Subcutaneous adipose tissue (tissue), 4 donors: ENCODE measurements around the gene RIMS1. TPM values are rescaled to one million over a fixed set of nuclear protein-coding genes. Genes with fewer than 3 reads are reported as not detected.

Experiments
- total RNA-seq, 4 donors: library from RNA; depleted of rRNA; stranded (reverse); fragments of >200 nt; gene quantifications; one replicate each; pipeline ENCODE4 v1.1.0, GENCODE V29; 2016
- TF ChIP-seq, protein P1 (sequence below): fragments of 450-650 bp; IDR thresholded peaks from one replicate; pipeline ENCODE4 v1.5.1; 2016; ENCODE audit warnings: low read depth, mild to moderate bottlenecking, control low read depth, antibody characterized with exemption, moderate library complexity

Gene RIMS1
- total RNA-seq, 4 donors from 2014 or later: 0.19 to 2.1 (median 1.3) TPM

DNA sequence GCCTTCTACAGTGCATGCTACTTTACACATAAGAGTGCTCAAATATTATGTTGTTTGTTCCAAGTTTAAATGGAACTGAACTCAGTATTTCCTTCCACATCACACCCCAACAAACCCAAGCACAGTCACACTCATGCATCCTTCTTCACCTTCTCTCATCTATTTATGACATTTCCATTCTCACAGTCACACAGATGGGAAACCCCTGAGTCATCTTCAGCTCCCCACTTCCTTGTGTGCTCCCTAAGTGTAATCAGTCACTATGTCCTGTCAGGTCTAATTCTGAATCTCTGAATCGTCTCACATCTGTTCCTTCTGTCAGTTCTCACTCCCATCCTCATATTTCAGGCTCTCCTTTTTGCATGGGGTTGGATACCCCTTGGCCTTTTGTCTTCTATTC, 96.0 kb downstream of the RIMS1 start:
- TF ChIP-seq, protein P1, sequence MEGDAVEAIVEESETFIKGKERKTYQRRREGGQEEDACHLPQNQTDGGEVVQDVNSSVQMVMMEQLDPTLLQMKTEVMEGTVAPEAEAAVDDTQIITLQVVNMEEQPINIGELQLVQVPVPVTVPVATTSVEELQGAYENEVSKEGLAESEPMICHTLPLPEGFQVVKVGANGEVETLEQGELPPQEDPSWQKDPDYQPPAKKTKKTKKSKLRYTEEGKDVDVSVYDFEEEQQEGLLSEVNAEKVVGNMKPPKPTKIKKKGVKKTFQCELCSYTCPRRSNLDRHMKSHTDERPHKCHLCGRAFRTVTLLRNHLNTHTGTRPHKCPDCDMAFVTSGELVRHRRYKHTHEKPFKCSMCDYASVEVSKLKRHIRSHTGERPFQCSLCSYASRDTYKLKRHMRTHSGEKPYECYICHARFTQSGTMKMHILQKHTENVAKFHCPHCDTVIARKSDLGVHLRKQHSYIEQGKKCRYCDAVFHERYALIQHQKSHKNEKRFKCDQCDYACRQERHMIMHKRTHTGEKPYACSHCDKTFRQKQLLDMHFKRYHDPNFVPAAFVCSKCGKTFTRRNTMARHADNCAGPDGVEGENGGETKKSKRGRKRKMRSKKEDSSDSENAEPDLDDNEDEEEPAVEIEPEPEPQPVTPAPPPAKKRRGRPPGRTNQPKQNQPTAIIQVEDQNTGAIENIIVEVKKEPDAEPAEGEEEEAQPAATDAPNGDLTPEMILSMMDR: no peak

DNA sequence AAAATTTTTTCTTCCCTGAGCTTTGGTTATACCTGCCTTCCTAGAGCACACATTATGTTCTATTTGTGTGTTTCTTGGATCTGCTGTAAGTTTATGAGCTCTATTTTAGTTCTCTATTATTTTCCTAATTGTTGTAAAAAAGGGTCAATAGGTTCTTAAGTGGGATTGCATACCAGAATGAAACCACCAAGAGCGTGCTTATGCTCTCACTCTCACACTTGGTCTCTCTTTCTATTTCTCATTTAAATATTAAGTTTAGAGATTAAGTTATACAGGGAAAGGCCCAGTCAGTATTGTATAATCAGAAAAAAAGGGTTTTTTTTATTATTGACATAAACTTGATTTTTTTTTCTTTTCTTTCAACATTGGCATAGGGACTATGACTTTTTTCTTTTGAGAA, 96.8 kb downstream of the RIMS1 start:
- TF ChIP-seq, protein P1: no peak

- TF ChIP-seq, protein P1: no peak
Measured at GRCh38 chr6:71994705-71995271, 108.4 kb downstream of the RIMS1 start.

- TF ChIP-seq, protein P1: no peak
Measured at GRCh38 chr6:71997341-71997740, 111.0 kb downstream of the RIMS1 start.

GRCh38 chr6:72002415-72002814, 116.1 kb downstream of the RIMS1 start:
- TF ChIP-seq, protein P1: no peak

GRCh38 chr6:72022830-72023229, 136.5 kb downstream of the RIMS1 start:
- TF ChIP-seq, protein P1: no peak

GRCh38 chr6:72031471-72031870, 145.1 kb downstream of the RIMS1 start:
- TF ChIP-seq, protein P1: no peak
